Panc1 (cell line): ENCODE measurements around the gene ELOF1.

ENCODE experiments used
- CTCF ChIP-seq: fragments of 450-650 bp; IDR thresholded peaks from 2 replicates; pipeline ENCODE4 v1.5.1; 2017; ENCODE audit warnings: mild to moderate bottlenecking
- POLR2AphosphoS5 ChIP-seq: IDR thresholded peaks from 2 replicates; pipeline ENCODE4 v1.6.1; 2012; ENCODE audit warnings: mild to moderate bottlenecking, low read depth, low read length, moderate library complexity
- REST ChIP-seq, 2 experiments: IDR thresholded peaks; 2 replicates each; pipeline ENCODE4 v1.6.1; 2011 to 2012; ENCODE audit warnings: low read depth in 2 of 2, control low read depth in 1 of 2, low read length in 1 of 2, mild to moderate bottlenecking in 1 of 2, moderate library complexity in 1 of 2; ENCODE audit not compliant: insufficient read depth in 1 of 2
- TCF7L2 ChIP-seq: IDR thresholded peaks from 2 replicates; pipeline ENCODE4 v1.6.1; 2011; ENCODE audit warnings: mild to moderate bottlenecking, low read depth, low read length, inconsistent platforms

GRCh38 chr19:11541238-11541637 lies 17.8 kb downstream of the ELOF1 start:
- TF ChIP-seq CTCF, result no peak
- no peak for TF ChIP-seq POLR2AphosphoS5
- no peak for TF ChIP-seq REST (IDR thresholded peaks at IDR 0.05; ENCODE audit: insufficient read depth in 1 of 2, low read depth in 2 of 2, low read length in 1 of 2)
- no peak for TF ChIP-seq TCF7L2
